Measurements from ENCODE around the gene HSD17B10.

DNA sequence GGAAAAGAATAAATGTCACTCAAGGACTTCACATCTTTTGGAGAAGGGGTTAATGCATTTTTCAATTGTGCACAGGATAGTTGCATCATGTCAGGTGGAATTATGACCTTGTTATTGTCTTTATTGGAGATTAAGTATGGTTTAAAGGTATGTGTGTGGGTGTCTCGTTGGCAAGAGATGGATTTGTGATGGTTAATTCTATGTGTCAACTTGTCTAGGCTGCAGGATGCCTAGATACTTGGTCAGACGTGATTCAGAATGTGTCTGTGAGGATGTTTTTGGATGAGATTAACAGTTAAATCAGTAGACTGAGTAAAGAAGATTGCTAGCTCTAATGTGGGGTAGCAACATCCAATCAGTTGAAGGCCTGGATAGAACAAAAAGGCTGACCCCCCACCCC is 42.2 kb upstream of the HSD17B10 start:
- TF ChIP-seq MAX (CRISPR knock-in tag; IDR thresholded peaks at IDR 0.05) (no peak), NR1H2 (CRISPR knock-in tag; IDR thresholded peaks at IDR 0.05) (no peak), NFYB (CRISPR knock-in tag; conservative IDR thresholded peaks at IDR 0.05; ENCODE audit: low read depth) (no peak), CREM (CRISPR knock-in tag; IDR thresholded peaks at IDR 0.05) (no peak), ZNF138 (CRISPR knock-in tag; conservative IDR thresholded peaks at IDR 0.05) (no peak), FOXJ3 (CRISPR knock-in tag; IDR thresholded peaks at IDR 0.05; ENCODE audit: borderline replicate concordance) (no peak)
- TF ChIP-seq, protein P1, sequence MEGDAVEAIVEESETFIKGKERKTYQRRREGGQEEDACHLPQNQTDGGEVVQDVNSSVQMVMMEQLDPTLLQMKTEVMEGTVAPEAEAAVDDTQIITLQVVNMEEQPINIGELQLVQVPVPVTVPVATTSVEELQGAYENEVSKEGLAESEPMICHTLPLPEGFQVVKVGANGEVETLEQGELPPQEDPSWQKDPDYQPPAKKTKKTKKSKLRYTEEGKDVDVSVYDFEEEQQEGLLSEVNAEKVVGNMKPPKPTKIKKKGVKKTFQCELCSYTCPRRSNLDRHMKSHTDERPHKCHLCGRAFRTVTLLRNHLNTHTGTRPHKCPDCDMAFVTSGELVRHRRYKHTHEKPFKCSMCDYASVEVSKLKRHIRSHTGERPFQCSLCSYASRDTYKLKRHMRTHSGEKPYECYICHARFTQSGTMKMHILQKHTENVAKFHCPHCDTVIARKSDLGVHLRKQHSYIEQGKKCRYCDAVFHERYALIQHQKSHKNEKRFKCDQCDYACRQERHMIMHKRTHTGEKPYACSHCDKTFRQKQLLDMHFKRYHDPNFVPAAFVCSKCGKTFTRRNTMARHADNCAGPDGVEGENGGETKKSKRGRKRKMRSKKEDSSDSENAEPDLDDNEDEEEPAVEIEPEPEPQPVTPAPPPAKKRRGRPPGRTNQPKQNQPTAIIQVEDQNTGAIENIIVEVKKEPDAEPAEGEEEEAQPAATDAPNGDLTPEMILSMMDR (IDR thresholded peaks at IDR 0.05) = no peak
- TF ChIP-seq, protein P2, sequence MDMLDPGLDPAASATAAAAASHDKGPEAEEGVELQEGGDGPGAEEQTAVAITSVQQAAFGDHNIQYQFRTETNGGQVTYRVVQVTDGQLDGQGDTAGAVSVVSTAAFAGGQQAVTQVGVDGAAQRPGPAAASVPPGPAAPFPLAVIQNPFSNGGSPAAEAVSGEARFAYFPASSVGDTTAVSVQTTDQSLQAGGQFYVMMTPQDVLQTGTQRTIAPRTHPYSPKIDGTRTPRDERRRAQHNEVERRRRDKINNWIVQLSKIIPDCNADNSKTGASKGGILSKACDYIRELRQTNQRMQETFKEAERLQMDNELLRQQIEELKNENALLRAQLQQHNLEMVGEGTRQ (CRISPR knock-in tag; IDR thresholded peaks at IDR 0.05) = no peak
- TF ChIP-seq, protein P3, sequence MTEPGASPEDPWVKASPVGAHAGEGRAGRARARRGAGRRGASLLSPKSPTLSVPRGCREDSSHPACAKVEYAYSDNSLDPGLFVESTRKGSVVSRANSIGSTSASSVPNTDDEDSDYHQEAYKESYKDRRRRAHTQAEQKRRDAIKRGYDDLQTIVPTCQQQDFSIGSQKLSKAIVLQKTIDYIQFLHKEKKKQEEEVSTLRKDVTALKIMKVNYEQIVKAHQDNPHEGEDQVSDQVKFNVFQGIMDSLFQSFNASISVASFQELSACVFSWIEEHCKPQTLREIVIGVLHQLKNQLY (CRISPR knock-in tag; IDR thresholded peaks at IDR 0.05) = no peak
- TF ChIP-seq, protein P4, sequence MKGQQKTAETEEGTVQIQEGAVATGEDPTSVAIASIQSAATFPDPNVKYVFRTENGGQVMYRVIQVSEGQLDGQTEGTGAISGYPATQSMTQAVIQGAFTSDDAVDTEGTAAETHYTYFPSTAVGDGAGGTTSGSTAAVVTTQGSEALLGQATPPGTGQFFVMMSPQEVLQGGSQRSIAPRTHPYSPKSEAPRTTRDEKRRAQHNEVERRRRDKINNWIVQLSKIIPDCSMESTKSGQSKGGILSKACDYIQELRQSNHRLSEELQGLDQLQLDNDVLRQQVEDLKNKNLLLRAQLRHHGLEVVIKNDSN (CRISPR knock-in tag; IDR thresholded peaks at IDR 0.05) = no peak
